Activated CD4-positive, alpha-beta T cell treated with anti-CD3 and anti-CD28 coated beads, Interleukin-2, Interleukin-6, amounts not matched to agents 100 ng/mL and 50 ng/mL, durations not matched to agents 16 hours and 8 hours (primary cell): Measurements from ENCODE around the gene ALLC.
A peak's percentile ranks its signal among the peaks of the same experiment; 100 is the strongest.

Source experiments
- DNase-seq: peaks from one replicate; pipeline ENCODE4 v3.0.0-alpha.2; 2020

Gene ALLC

DNA sequence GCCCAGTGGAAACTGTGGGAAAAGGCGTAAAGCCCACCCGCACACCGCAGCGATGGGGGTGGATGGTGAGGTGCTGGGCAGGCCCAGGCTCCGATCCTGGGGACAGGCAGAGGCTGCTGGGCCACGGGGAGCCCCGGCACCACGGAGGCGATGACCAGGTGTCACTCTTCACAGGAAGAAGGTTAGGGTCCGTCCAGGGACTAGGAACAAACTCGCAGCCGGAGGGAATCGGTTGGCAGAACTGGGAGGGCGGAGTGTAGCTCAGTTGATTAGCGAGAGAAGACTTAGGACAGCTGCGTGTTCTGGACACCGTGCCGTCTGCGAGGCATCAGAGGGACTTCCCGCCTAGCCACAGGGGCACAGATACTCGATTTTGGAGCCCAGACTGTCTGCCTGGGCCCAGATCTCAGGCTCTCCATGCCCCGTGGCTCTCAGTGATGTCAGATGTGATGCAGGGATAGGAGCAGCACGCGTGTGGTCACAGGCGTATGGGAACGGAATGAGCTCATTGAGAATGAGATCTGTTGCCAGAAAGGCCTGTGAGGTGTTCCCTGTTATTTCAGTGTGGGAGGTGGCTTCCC, 16.1 kb upstream of the ALLC start:
- no peak for DNase-seq

GRCh38 chr2:3642521-3643215, 15.3 kb upstream of the ALLC start:
- no peak for DNase-seq

GRCh38 chr2:3643371-3644245, 14.4 kb upstream of the ALLC start:
- no peak for DNase-seq

DNA sequence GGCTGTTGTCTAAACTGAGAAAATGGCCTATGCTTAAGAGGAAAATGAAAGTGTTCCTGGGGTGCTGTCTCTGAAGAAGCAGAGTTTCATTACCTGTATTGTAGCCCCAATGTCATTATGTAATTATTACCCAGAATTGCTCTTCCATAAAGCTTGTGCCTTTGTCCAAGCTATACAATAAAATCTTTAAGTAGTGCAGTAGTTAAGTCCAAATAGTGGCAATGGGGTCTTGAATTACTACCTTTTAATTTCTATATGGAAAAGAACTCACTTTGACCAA, 13.8 kb upstream of the ALLC start:
- no peak for DNase-seq

GRCh38 chr2:3644891-3645605, 13.0 kb upstream of the ALLC start:
- no peak for DNase-seq

DNA sequence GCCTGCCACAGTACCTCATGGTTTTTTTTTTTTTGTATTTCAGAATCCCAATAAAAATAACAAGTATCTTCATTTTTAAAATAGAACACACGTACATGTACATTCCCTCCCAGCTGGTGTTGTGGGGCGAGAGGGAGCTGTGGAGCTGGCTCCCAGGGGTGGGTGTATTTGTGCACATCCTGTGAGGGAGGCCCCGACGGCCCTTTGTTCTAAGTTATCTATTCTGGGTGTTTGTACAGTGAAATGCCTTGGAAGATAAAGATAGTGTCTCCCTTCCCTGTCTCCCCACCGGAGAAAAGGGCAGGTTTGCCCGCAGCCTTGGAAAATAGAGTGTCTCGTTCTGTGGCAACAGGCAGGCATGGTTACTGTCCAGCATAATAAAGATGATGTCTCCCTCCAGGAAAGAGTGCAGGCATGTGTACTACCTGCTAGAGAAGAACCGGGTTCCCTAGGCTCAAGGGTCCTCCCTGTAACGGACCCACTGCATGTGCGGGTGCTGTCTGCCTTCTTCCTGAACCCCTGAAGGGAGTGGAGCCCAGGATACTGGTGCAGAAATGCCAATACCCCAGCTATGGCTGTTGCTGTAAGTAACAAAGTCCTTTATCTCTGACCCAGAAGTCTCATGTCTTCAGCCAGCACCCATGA, 12.1 kb upstream of the ALLC start:
- no peak for DNase-seq

- DNase-seq = no peak
These were observed 11.6 kb upstream of the ALLC start for GRCh38 chr2:3646446-3646845.

- no peak for DNase-seq
These were observed 10.8 kb upstream of the ALLC start for GRCh38 chr2:3647246-3647645.

DNA sequence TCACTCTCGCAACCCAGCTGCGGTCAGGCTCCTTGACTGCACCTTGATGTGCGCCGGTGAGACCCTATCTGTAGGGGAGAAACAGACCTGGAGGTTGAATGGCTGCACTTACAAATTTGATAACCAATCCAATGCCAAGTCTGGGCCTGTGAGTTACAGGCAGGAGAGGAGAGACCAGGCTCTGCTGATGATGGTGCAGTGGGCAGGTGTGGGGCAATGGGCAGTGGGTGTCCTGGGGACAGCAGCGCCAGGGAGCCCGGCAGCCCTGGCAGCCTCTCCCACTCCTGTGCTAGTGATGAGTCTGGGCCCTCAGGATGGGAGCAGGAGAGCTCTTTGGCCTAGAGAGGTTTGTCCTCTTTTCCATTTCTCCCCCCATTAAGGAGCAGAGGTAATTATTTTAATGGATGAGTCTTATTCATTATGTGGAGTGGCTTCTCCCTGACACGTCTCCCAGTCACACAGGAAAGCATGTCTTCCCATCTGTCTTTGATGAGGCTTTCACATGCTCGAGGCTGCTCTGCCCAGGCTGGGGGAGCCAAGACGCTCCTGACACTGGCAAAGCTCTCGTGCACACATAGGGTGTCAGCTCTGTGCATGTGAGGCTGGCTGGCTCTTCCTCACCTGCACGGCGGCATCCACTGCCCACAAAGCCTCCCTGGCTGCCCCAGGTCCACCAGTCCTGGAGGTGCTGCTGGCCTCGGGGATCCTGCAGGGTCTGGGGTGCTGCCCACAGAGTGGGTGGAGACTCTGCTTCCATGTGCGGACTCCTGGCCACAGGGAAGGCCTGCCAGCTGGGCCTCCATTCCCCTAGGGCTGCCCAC, 10.0 kb upstream of the ALLC start:
- no peak for DNase-seq

DNA sequence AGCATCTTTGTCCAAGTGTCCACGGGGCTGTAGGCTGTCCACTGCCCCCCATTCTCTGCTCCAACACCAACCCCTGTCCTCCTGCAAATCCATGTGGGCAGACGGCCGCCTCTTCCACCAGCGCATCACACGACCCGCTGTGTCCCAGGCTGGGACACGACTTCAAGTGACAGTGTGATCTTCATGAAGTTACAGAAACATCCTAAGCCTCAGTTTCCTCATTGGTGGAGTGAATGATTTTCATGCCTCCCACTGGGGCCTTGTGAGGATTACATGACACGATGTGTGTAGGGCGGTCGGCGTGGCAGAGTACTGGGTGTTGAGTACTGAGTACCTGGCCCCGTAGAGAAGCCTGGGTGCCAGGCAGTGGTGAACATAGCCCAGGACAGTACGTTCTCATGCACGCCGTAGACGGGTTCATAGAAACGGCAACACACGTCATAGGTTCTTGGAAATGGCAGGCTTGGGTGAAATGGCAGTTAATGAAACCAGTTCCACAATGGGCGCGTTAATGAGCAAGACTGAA, 9.3 kb upstream of the ALLC start:
- DNase-seq = no peak

- no peak for DNase-seq
These were observed 8.4 kb upstream of the ALLC start for GRCh38 chr2:3649581-3649980.

GRCh38 chr2:3650140-3650920, 7.7 kb upstream of the ALLC start:
- DNase-seq = no peak

DNA sequence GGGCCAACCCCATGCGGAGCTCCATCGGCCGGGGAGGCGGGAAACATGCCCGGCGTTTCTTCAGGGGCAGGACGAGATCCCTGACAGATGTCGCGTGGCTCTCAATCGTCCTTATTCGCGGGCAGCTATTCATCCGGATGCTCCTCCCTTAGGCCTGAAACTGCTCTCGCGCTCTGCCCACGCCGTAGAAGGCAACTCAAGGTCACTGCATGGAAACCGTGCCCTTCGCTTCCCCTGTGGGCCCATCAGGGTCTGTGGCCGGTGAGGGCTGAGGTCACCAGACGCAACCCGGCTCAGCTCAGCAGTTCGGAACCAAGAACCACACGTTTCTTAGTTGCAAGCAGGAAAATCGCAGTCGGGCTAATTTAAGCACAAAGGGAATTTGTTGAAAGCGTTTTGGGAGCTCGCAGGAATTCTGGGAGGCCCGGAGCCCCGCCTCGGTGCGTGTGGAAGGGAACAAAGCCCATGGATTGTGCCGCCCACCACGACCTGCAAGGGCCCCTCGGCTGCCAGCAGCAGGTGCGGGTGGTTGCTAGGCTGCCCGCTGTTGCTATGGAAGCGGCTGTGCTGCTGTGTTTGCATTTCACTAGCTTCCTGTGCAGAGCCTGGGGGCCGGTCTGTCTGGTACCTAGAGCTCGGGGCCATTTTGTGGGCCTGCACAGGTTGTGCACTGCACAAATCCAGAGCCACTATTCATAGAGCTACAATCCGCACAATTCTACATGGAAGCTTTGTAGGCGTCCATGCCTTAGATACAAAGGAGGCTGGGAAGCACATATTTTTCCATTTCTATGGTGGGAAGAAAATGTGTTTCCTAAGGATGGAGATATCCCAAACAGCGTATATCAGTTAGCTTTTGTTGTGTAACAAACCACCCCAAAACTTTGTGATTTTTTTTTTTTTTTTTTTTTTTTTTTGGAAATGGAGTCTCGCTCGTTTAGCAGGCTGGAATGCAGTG, 6.0 kb upstream of the ALLC start:
- peak; percentile 79 for DNase-seq

DNA sequence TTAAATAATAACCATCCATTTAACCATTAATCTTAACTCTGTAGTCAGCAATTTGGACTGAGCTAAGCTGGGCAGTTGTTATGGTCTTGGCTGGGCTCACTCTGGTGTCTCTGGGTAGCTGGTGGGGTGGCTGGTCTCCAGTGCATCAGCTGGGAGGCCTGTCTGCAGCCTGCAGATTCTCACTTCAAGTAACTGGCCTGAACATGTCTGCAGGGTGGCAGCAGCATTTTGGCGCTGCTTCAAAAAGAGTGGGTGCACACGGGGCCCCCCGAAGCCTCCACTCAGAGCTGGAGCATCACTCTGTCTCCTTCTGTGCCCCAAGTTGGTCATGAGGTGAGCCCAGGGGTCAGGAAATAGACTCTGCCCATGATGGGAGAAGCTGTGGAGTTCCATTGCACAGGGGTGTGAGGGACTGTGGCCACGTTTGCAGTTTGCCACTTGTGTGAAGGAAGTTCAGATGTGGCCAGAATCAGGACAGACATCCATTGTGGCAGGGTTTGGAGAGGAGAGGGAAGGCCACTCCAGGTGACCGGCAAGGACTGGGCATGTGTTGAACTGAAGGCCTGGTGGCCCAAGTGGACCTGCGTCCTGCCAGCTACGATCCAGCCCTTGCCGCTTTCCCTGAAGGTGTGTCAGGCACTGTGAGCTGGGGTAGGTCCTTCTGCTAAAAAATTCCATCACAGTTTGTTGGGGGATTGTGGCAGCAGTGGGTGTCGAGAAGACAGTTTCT, 4.9 kb upstream of the ALLC start:
- DNase-seq = no peak

- no peak for DNase-seq
These were observed 4.0 kb upstream of the ALLC start for GRCh38 chr2:3654011-3654410.

DNA sequence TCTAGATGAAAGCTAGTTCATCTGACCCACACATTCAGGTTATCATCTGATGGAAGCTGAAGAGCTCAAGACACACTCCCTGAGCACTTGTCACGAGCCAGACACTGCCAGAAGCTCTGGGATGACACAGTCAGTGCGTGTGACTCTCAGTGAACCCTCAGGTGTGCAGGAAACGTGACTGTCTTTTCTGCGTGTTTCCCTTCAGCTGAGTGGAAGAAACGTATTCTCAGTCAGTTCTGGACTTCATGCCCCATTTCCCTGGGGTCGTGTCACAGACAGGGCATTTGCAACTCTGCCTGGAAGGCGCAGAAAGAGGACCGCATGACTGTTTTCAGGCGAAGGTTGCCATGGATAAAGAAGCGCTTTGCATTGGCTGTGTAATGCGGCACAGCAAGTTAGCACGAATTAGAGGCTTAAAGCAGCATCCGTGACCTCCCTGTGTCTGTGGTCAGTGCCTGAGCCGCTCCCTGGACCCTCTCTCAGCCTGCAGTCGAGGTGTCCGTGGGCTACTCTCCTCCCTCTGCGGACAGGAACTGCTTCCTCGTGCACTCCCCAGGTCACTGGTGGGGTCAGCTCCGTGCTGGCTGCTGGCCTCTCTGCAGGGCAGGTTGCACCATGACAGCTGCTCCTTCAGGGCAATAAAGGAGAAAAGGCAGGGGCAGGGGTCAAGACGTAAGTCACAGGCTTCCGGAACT, 3.3 kb upstream of the ALLC start:
- no peak for DNase-seq

DNA sequence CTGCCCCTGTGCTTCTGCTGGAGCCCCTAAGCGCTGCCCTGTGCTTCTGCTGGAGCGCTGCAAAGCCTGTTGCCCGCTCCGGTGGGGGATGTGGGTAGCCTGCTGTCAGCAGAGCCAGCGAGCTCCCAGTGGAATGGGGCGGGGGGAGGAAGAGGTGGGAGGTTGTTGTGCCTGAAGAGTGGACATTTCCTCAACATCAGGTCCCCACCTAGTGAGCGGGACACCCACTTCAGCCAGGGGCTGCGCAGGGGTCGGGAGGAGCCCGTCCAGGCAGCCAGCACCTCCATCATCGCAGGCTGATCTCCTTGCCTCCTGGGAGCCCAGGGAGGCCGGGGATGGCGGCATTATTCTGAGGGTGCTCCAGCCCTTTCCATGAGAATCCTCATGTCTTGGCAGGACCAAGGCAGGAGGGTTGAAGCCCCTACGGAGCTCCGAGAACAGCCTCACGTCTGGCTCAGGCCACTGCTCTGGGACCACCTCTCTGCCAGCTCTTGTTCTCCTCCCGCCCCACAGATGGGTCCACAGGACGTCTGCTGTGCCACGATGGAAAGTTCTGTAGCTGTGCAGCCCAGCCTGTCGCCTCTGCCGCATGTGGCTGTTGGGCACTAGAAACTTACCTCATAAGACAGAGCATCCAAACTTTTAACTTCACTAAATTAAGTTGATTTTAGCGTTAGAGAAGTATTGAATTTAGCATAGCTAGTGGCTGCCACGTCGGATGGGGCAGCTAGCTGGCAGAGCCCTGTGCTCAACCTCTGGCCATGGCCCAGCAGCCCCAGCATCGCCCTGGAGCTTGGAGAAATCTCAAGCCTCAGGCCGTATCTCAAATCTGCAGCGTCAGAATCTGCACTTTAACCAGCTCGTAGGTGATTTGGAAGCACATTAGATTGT, 1.9 kb upstream of the ALLC start:
- DNase-seq = no peak
